T1000 (cell line): ENCODE measurements around the gene ELANE.

ENCODE experiments used
- DNase-seq: peaks from one replicate; lab custom pipeline; 2025; ENCODE audit warnings: mixed read lengths; lab: John Stamatoyannopoulos, UW

Gene ELANE

DNA sequence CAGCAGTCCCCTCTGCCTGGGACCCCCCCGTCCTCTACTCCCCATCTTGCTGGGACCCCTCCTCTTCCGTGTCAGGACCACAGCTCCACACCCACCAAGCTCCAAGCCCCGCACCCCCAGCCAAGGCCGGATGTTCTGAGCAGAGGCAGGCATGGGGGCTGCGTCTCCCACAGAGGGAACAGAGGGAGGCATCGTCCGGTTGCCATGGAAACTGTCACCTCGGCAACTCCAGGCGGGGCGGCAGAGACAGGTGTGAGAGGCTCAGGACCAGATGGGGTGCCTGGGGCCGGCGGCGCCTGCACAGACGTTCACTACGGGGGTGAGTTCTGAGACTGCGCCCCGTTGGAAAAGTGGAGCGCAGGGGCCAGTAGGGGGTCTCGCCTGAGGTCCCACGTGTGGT lies 46.6 kb downstream of the ELANE start:
- no peak for DNase-seq

DNA sequence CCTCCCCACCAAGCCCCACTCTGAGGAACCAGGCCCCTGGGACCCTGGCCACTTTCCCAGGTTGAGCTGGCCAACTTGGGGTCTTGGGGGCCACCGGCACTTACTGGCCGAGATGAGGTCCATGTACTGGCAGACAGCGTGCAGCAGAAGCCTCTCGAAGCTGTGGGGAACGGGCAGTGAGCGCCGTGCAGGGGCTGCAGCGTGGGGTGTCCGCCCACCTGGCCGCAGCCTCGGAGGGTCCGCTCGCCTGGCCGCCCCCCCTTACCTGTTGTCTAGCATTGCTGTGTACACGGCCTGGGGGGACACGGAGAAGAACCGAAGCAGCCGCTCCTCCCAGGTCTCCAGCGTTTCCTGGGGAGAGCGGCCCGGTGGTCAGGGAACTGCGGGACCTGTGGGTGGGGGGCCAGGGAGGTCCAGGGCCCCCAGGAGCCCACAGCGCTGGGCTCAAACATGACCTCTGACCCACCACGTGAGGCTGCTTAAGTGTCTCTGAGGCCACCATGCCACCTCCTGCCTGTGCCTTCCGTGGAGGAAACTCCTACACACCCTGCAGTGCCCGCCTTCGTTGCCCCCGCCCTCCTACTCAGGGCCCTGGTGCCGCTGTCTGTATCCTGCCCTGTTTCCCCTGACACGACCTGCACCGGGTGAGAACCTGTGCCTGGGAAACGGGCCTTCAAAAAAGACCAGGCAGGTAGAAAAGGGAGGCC lies 47.4 kb downstream of the ELANE start:
- DNase-seq: no peak

GRCh38 chr19:900043-900301 lies 47.9 kb downstream of the ELANE start:
- DNase-seq: no peak

GRCh38 chr19:900302-901111 lies 48.4 kb downstream of the ELANE start:
- no peak for DNase-seq

DNA sequence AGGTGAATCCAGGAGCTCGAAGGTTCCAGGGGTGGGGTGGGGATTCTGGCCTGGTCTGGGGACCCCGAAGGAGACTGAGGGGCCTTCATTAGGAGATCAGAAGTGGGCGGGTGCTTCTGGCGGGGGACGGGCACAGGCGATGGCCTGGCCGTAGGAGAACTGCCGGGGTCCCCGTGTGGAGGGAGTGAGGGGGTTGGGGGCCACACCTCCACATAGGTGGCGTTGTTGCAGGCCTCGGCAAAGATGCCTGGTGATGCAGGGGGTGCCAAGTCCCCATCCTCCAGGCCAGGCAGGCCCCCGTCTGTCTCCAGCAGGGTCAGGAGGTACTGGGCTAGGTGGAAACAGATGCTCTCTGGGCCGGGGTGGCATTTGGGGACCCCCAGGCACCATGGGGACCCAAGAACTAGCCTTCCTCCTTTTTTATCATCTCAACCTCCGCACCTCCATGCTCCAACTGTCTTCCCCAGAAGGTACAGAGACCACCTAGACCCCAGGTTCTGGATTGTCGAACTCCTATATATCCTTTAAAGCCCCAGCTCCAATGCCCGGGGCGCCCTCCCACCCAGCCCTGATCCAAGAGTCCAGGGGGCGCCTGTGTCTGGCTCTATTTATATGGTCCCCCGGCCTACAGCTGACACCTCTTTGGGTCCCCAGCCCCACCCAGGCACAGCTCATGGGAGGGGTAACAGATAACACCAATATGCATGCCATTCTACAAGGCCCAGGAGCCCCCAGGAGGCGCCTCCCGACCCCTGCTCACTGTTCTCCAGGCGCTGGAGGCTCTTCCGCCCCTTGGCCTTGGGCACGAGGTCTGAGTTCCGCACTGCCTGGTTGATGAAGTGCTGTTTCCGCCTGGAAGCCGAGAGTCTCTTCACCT lies 49.4 kb downstream of the ELANE start:
- DNase-seq: no peak

DNA sequence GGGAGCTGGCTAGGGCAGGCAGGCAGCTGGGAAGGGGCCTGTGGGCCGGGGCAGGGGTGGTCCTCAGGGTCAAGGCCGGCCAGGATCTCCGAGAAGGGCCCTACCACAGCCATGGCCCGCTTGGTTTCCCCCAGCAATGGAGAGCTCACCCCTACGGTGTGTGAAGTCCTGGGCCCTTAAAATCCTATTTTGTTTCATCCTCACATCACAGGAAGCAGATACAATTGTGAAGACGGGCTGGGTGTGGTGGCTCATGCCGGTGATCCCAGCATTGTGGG lies 49.9 kb downstream of the ELANE start:
- DNase-seq: no peak

- DNase-seq: no peak
These were observed 50.5 kb downstream of the ELANE start for GRCh38 chr19:902446-903226.

GRCh38 chr19:903266-903797 lies 51.2 kb downstream of the ELANE start:
- no peak for DNase-seq

DNA sequence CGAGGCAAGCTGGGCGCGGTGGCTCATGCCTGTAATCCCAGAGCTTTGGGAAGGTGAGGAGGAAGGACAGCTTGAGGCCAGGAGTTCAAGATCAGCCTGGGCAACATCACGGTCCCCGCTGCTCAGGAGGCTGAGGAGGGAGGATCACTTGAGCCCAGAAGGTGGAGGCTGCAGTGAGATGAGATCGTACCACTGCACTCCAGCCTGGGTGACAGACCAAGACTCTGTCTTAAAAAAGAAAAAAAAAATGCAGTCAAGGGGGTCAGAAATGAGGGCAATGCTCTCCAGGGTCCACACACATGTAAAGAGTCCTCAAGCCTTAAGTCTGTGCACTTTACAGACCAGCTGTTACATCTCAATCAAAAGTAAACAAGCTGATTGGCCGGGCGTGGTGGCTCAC lies 52.4 kb downstream of the ELANE start:
- DNase-seq: no peak
